SU-DHL-6 (cell line): Measurements from ENCODE around the gene GNAS.

Source experiments
- EZH2phosphoT487 ChIP-seq: fragments of 200-600 bp; sonication (generic), shearing (Covaris generic); conservative IDR thresholded peaks from 2 replicates; pipeline ENCODE4 v1.6.1; 2018; ENCODE audit warnings: mild to moderate bottlenecking, antibody characterized with exemption, low read length, moderate library complexity, mixed read lengths
- TF ChIP-seq, protein P1 (sequence below): fragments of 200-600 bp; sonication (generic); IDR thresholded peaks from one replicate; pipeline ENCODE4 v1.5.1; 2017; ENCODE audit warnings: antibody characterized with exemption, mild to moderate bottlenecking, low read length, moderate library complexity; ENCODE audit not compliant: insufficient read depth, poor library complexity, severe bottlenecking

DNA sequence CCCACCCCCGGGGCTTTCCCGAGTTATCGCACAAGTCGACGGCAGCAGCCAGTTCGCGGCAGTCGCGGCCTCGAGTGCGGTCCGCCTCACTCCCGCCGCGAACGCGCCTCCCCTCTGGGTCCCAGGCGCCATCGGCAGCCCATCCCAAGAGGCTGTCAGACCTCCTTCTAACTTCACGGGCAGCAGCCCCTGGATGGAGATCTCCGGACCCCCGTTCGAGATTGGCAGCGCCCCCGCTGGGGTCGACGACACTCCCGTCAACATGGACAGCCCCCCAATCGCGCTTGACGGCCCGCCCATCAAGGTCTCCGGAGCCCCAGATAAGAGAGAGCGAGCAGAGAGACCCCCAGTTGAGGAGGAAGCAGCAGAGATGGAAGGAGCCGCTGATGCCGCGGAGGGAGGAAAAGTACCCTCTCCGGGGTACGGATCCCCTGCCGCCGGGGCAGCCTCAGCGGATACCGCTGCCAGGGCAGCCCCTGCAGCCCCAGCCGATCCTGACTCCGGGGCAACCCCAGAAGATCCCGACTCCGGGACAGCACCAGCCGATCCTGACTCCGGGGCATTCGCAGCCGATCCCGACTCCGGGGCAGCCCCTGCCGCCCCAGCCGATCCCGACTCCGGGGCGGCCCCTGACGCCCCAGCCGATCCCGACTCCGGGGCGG lies 1.6 kb downstream of the GNAS start:
- TF ChIP-seq, protein P1, sequence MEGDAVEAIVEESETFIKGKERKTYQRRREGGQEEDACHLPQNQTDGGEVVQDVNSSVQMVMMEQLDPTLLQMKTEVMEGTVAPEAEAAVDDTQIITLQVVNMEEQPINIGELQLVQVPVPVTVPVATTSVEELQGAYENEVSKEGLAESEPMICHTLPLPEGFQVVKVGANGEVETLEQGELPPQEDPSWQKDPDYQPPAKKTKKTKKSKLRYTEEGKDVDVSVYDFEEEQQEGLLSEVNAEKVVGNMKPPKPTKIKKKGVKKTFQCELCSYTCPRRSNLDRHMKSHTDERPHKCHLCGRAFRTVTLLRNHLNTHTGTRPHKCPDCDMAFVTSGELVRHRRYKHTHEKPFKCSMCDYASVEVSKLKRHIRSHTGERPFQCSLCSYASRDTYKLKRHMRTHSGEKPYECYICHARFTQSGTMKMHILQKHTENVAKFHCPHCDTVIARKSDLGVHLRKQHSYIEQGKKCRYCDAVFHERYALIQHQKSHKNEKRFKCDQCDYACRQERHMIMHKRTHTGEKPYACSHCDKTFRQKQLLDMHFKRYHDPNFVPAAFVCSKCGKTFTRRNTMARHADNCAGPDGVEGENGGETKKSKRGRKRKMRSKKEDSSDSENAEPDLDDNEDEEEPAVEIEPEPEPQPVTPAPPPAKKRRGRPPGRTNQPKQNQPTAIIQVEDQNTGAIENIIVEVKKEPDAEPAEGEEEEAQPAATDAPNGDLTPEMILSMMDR: no peak
- no peak for TF ChIP-seq EZH2phosphoT487
